SK-N-SH (cell line): ENCODE measurements around the gene SPTBN1. TPM values are rescaled to one million over a fixed set of nuclear protein-coding genes. Genes with fewer than 3 reads are reported as not detected.

Experiments used
- CTCF ChIA-PET: fragments of 300-600, 350-600 bp; formaldehyde crosslinking; extraction: SDS; loops from one replicate; lab custom pipeline; 2021; lab: Yijun Ruan, JAX
- POLR2A ChIA-PET: fragments of 350-600 bp; sonication (Branson Sonifier 250); formaldehyde crosslinking; extraction: SDS; loops from one replicate; lab custom pipeline; 2020; ENCODE audit warnings: antibody characterized with exemption, inconsistent platforms; lab: Yijun Ruan, JAX
- DNase-seq: peaks from one replicate; pipeline ENCODE4 v3.0.0; 2012
- H2AFZ ChIP-seq: fragments of 200-600 bp; sonication (generic); 2 replicates; pipeline ENCODE4 v1.8.1; 2016; ENCODE audit warnings: antibody characterized with exemption, mild to moderate bottlenecking, low read depth
- H3F3A ChIP-seq: fragments of 200-600 bp; sonication (generic); replicated peaks from 2 replicates; pipeline ENCODE3; 2016; ENCODE audit warnings: antibody characterized with exemption, mild to moderate bottlenecking; ENCODE audit not compliant: insufficient read depth
- H3K27ac ChIP-seq, 2 experiments: fragments of 200-500 bp in 1 of 2; fragments of 200-600 bp in 1 of 2; sonication (Bioruptor generic) in 1 of 2; sonication (generic), shearing (Covaris generic) in 1 of 2; 2 replicates each; pipeline versions ENCODE4 v1.5.1 to v1.6.1; 2014 to 2016; ENCODE audit warnings: low read depth in 2 of 2, inconsistent platforms in 1 of 2, low read length in 1 of 2, mild to moderate bottlenecking in 1 of 2, mixed read lengths in 1 of 2
- H3K27me3 ChIP-seq: fragments of 200-600 bp; sonication (generic), shearing (Covaris generic); 2 replicates; pipeline ENCODE4 v1.6.1; 2016; ENCODE audit warnings: mixed run types; ENCODE audit not compliant: insufficient read depth
- H3K36me3 ChIP-seq, 2 experiments: fragments of 200-500 bp in 1 of 2; fragments of 200-600 bp in 1 of 2; sonication (Bioruptor generic) in 1 of 2; sonication (generic) in 1 of 2; replicated peaks in 1 of 2; 2 replicates each; pipeline versions ENCODE3 to v1.5.1; 2014 to 2016; ENCODE audit warnings: low read length in 1 of 2, mild to moderate bottlenecking in 1 of 2; ENCODE audit not compliant: insufficient read depth in 2 of 2, control insufficient read depth in 1 of 2
- H3K4me1 ChIP-seq, 2 experiments: fragments of 200-500 bp in 1 of 2; fragments of 200-600 bp in 1 of 2; sonication (Bioruptor generic) in 1 of 2; sonication (generic), shearing (Covaris generic) in 1 of 2; 2 replicates each; pipeline versions ENCODE4 v1.5.1 to v1.6.1; 2014 to 2016; ENCODE audit warnings: low read depth in 1 of 2, low read length in 1 of 2, mixed run types in 1 of 2; ENCODE audit not compliant: insufficient read depth in 2 of 2, control insufficient read depth in 1 of 2
- H3K4me2 ChIP-seq: fragments of 200-600 bp; sonication (generic), shearing (Covaris generic); 2 replicates; pipeline ENCODE4 v1.6.1; 2017; ENCODE audit warnings: mixed run types
- H3K4me3 ChIP-seq, 2 experiments: fragments of 200-500 bp in 1 of 2; fragments of 200-600 bp in 1 of 2; sonication (Bioruptor generic) in 1 of 2; sonication (generic), shearing (Covaris generic) in 1 of 2; 2 replicates each; pipeline versions ENCODE4 v1.5.1 to v1.8.1; 2014 to 2016; ENCODE audit warnings: low read depth in 2 of 2, inconsistent platforms in 1 of 2, low read length in 1 of 2, mild to moderate bottlenecking in 1 of 2, mixed read lengths in 1 of 2, moderate library complexity in 1 of 2
- H3K79me2 ChIP-seq: fragments of 200-600 bp; sonication (generic); 2 replicates; pipeline ENCODE4 v1.8.1; 2017; ENCODE audit warnings: mild to moderate bottlenecking; ENCODE audit not compliant: insufficient read depth
- H3K9ac ChIP-seq: fragments of 200-600 bp; sonication (generic); 2 replicates; pipeline ENCODE4 v1.6.1; 2017; ENCODE audit warnings: mixed run types
- H3K9me2 ChIP-seq: fragments of 200-600 bp; sonication (generic); 2 replicates; pipeline ENCODE4 v1.6.1; 2017; ENCODE audit warnings: mixed run types
- H3K9me3 ChIP-seq: fragments of 200-600 bp; sonication (generic); 2 replicates; pipeline ENCODE4 v1.6.1; 2017; ENCODE audit warnings: mixed run types, mild to moderate bottlenecking, moderate library complexity
- H4K20me1 ChIP-seq: fragments of 200-600 bp; sonication (generic); 2 replicates; pipeline ENCODE4 v1.6.1; 2017; ENCODE audit warnings: mild to moderate bottlenecking, mixed run types; ENCODE audit not compliant: insufficient read depth
- EP300 ChIP-seq, 2 experiments: IDR thresholded peaks; 2 replicates each; pipeline versions ENCODE4 v1.4.0 to v1.6.1; 2012; ENCODE audit warnings: borderline replicate concordance in 1 of 2, low read depth in 1 of 2, low read length in 1 of 2
- EZH2phosphoT487 ChIP-seq: fragments of 200-600 bp; sonication (generic); IDR thresholded peaks from 2 replicates; pipeline ENCODE4 v1.6.1; 2017; ENCODE audit warnings: low read depth, mixed run types, mild to moderate bottlenecking, antibody characterized with exemption, moderate library complexity, borderline replicate concordance
- FOXJ3 ChIP-seq: sonication (generic); formaldehyde crosslinking; IDR thresholded peaks from 2 replicates; pipeline ENCODE4 v1.5.1; 2020; ENCODE audit warnings: mild to moderate bottlenecking, missing genetic modification reagents
- FOXM1 ChIP-seq: IDR thresholded peaks from 2 replicates; pipeline ENCODE4 v1.4.0; 2012; ENCODE audit warnings: low read depth, mild to moderate bottlenecking
- JUND ChIP-seq: IDR thresholded peaks from 2 replicates; pipeline ENCODE4 v1.4.0; 2012
- MEF2A ChIP-seq: IDR thresholded peaks from 2 replicates; pipeline ENCODE4 v1.4.0; 2012; ENCODE audit warnings: low read depth, borderline replicate concordance
- MXI1 ChIP-seq: IDR thresholded peaks from 2 replicates; pipeline ENCODE4 v1.6.1; 2012; ENCODE audit warnings: mild to moderate bottlenecking, low read depth, low read length, improper control_type of control experiment
- NFIC ChIP-seq: IDR thresholded peaks from 2 replicates; pipeline ENCODE4 v1.4.0; 2012; ENCODE audit warnings: borderline replicate concordance
- NRF1 ChIP-seq: IDR thresholded peaks from 2 replicates; pipeline ENCODE4 v1.6.1; 2012; ENCODE audit warnings: low read depth, mild to moderate bottlenecking, low read length
- POLR2AphosphoS5 ChIP-seq: IDR thresholded peaks from 2 replicates; pipeline ENCODE4 v1.6.1; 2012; ENCODE audit warnings: low read depth, low read length
- RAD21 ChIP-seq: IDR thresholded peaks from 2 replicates; pipeline ENCODE4 v1.6.1; 2012; ENCODE audit warnings: mild to moderate bottlenecking, low read length
- RCOR1 ChIP-seq: fragments of 150-350 bp; IDR thresholded peaks from 2 replicates; pipeline ENCODE4 v1.6.1; 2017; ENCODE audit warnings: antibody characterized with exemption, low read length
- RFX5 ChIP-seq: IDR thresholded peaks from 2 replicates; pipeline ENCODE4 v1.6.1; 2012; ENCODE audit warnings: mild to moderate bottlenecking, improper control_type of control experiment, low read length
- SIN3A ChIP-seq: IDR thresholded peaks from 2 replicates; pipeline ENCODE4 v1.6.1; 2012; ENCODE audit warnings: low read depth, mild to moderate bottlenecking, low read length, moderate library complexity, borderline replicate concordance
- TAF1 ChIP-seq: IDR thresholded peaks from 2 replicates; pipeline ENCODE4 v1.6.1; 2012; ENCODE audit warnings: low read depth, mild to moderate bottlenecking, low read length, moderate library complexity, borderline replicate concordance
- TCF12 ChIP-seq: IDR thresholded peaks from 2 replicates; pipeline ENCODE4 v1.4.0; 2012
- TEAD4 ChIP-seq: IDR thresholded peaks from 2 replicates; pipeline ENCODE4 v1.4.0; 2012; ENCODE audit warnings: mild to moderate bottlenecking, borderline replicate concordance; ENCODE audit not compliant: insufficient read depth
- WGBS: methylation state at CpG from one replicate; pipeline ENCODE4 v1.1.6; 2017; ENCODE audit warnings: low lambda C conversion rate; 5-methylcytosine and 5-hydroxymethylcytosine counted together
- polyA plus RNA-seq, 3 experiments: library from polyadenylated mRNA; depleted of rRNA; stranded (reverse); fragments of >200 nt; gene quantifications; 2 replicates each; pipeline ENCODE4 v1.2.3, GENCODE V29; 2012
- TF ChIP-seq, protein P1 (sequence below): fragments of 150-350 bp; IDR thresholded peaks from 2 replicates; pipeline ENCODE4 v1.6.1; 2017; ENCODE audit warnings: antibody characterized with exemption, low read length, low read depth, borderline replicate concordance
- TF ChIP-seq, protein P2 (sequence below): IDR thresholded peaks from 2 replicates; pipeline ENCODE4; 2012
- TF ChIP-seq, protein P3 (sequence below): IDR thresholded peaks from 2 replicates; pipeline ENCODE4 v1.4.0; 2012; ENCODE audit warnings: low read depth, borderline replicate concordance

The SPTBN1 gene
- polyA plus RNA-seq, 1 of the 3 experiments (the other 2 are of a cell fraction) = 29.1 TPM

DNA sequence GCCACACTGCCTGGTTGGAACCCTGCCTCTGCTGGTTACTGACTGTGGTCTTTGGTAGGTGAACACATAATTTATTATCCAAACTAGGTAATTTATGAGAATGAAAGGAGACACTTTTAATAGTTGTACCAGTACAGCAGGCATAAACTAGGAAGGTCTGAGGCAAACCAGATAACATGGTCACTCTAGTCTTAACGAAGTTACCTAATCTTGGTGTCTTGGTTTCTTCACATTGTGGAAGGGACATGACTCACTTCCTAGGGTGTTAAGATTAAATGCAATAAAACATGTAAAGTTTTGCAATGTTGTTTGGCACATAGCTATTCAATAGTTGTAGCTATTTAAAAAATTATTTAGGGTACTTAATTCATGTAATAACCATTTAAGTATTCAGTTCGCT is 23.3 kb downstream of the SPTBN1 start:
- no peak for DNase-seq
- Histone ChIP-seq H4K20me1 (peaks cover 89% of the 10 kb centered on the region), H3K9ac (no peak overlapping the region), H3K9me2 (no peaks in the 10 kb centered on the region), H3K36me3 (no peaks in the 10 kb centered on the region), H3F3A (peaks cover 18% of the 10 kb centered on the region), H3K4me3 (no peak overlapping the region), H3K4me1 (peaks cover 10 to 21% of the 10 kb centered on the region in 2 experiments), H3K79me2 (peaks cover 100% of the 10 kb centered on the region), H3K4me2 (no peak overlapping the region), H3K9me3 (no peaks in the 10 kb centered on the region), H3K27me3 (no peaks in the 10 kb centered on the region), H2AFZ (no peak overlapping the region), H3K27ac (no peak overlapping the region)
- WGBS = 93% methylated on average over 2 of the region's 2 CpGs
- CTCF ChIA-PET = interaction anchor here (1.0 to 1.5 kb wide), 3 partner anchors 11 to 23 kb away, joined by 3 to 4 read pairs (median 3); no protein-coding TSS in a partner anchor
- TF ChIP-seq MEF2A = no peak
- no peak for TF ChIP-seq RAD21
- no peak for TF ChIP-seq JUND
- TF ChIP-seq NRF1 = no peak
- no peak for TF ChIP-seq RFX5
- no peak for TF ChIP-seq EZH2phosphoT487
- no peak for TF ChIP-seq MXI1
- no peak for TF ChIP-seq FOXJ3 (CRISPR knock-in tag)
- no peak for TF ChIP-seq FOXM1
- no peak for TF ChIP-seq POLR2AphosphoS5
- TF ChIP-seq, protein P1, sequence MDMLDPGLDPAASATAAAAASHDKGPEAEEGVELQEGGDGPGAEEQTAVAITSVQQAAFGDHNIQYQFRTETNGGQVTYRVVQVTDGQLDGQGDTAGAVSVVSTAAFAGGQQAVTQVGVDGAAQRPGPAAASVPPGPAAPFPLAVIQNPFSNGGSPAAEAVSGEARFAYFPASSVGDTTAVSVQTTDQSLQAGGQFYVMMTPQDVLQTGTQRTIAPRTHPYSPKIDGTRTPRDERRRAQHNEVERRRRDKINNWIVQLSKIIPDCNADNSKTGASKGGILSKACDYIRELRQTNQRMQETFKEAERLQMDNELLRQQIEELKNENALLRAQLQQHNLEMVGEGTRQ = no peak
- TF ChIP-seq TCF12 = no peak
- TF ChIP-seq SIN3A = no peak
- TF ChIP-seq EP300 (IDR thresholded peaks at IDR 0.05; ENCODE audit: borderline replicate concordance in 1 of 2, low read depth in 1 of 2, low read length in 1 of 2) = no peak
- POLR2A ChIA-PET = no interaction called here

DNA sequence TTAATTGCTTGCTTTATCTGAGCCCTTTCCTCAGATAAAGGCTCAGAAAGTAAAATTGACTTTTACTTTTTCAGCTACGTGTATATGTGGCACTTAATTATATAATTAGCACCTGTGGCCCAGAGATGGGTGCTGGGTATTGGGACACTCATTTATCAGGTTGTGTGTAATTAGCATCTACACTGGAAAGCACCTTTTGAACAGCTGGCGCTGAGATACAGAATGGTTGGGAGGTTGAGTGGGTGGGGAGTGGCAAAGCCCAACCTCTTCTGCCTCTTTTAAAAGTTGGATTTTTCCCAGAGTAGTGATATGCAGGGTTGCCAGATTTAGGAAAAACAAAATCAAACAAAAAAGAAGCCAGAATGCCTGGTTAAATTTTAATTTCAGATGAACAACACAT is 23.9 kb downstream of the SPTBN1 start:
- Histone ChIP-seq H4K20me1 (peaks cover 91% of the 10 kb centered on the region), H3K27ac (no peak overlapping the region), H3F3A (peaks cover 19% of the 10 kb centered on the region), H3K4me2 (no peak overlapping the region), H2AFZ (no peak overlapping the region), H3K9me3 (no peaks in the 10 kb centered on the region), H3K9ac (no peak overlapping the region), H3K36me3 (no peaks in the 10 kb centered on the region), H3K27me3 (no peaks in the 10 kb centered on the region), H3K4me3 (no peak overlapping the region), H3K9me2 (no peaks in the 10 kb centered on the region), H3K79me2 (peaks cover 100% of the 10 kb centered on the region), H3K4me1 (peaks cover 10 to 21% of the 10 kb centered on the region in 2 experiments)
- POLR2A ChIA-PET = no interaction called here
- TF ChIP-seq NRF1 (no peak), TEAD4 (no peak), FOXJ3 (CRISPR knock-in tag) (no peak), TAF1 (no peak), TCF12 (no peak), MEF2A (no peak), RCOR1 (no peak), NFIC (no peak)
- TF ChIP-seq, protein P1 = no peak
- TF ChIP-seq, protein P2, sequence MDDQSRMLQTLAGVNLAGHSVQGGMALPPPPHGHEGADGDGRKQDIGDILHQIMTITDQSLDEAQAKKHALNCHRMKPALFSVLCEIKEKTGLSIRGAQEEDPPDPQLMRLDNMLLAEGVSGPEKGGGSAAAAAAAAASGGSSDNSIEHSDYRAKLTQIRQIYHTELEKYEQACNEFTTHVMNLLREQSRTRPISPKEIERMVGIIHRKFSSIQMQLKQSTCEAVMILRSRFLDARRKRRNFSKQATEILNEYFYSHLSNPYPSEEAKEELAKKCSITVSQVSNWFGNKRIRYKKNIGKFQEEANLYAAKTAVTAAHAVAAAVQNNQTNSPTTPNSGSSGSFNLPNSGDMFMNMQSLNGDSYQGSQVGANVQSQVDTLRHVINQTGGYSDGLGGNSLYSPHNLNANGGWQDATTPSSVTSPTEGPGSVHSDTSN = no peak
- TF ChIP-seq, protein P3, sequence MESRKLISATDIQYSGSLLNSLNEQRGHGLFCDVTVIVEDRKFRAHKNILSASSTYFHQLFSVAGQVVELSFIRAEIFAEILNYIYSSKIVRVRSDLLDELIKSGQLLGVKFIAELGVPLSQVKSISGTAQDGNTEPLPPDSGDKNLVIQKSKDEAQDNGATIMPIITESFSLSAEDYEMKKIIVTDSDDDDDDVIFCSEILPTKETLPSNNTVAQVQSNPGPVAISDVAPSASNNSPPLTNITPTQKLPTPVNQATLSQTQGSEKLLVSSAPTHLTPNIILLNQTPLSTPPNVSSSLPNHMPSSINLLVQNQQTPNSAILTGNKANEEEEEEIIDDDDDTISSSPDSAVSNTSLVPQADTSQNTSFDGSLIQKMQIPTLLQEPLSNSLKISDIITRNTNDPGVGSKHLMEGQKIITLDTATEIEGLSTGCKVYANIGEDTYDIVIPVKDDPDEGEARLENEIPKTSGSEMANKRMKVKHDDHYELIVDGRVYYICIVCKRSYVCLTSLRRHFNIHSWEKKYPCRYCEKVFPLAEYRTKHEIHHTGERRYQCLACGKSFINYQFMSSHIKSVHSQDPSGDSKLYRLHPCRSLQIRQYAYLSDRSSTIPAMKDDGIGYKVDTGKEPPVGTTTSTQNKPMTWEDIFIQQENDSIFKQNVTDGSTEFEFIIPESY = no peak
- CTCF ChIA-PET = interaction anchor here (0.7 to 1.5 kb wide), 5 partner anchors 12 to 373 kb away, joined by 3 to 4 read pairs (median 3); no protein-coding TSS in a partner anchor
- DNase-seq = no peak
- WGBS = 92% methylated on average over 2 of the region's 2 CpGs
